Calu3 (cell line): ENCODE measurements around the gene WDR81. TPM values are rescaled to one million over a fixed set of nuclear protein-coding genes. Genes with fewer than 3 reads are reported as not detected.
"Not testable (repeated sequence)": the region's sequence is repeated elsewhere in the genome, so short reads cannot be mapped to it uniquely, and the experiment has no call there.

ENCODE experiments used
- BruUV-seq: library from RNA; stranded (reverse); fragments of 400-500 nt; replicated peaks from 2 replicates; lab custom pipeline; 2021; lab: Mats Ljungman, UMichigan
- CTCF ChIA-PET: fragments of 300-600 bp; sonication (Branson Sonifier 250); formaldehyde crosslinking; loops from one replicate; lab custom pipeline; 2022; ENCODE audit warnings: antibody characterized with exemption; lab: Charles Lee
- DNase-seq: peaks from one replicate; pipeline ENCODE4 v3.0.0; 2022
- H3K27ac Mint-ChIP-seq: one replicate; pipeline ENCODE4 v1.8.0; 2022; ENCODE audit warnings: mixed read lengths; ENCODE audit not compliant: unreplicated experiment
- H3K27me3 Mint-ChIP-seq: one replicate; pipeline ENCODE4 v1.8.0; 2022; ENCODE audit warnings: mixed read lengths; ENCODE audit not compliant: unreplicated experiment
- H3K36me3 Mint-ChIP-seq: one replicate; pipeline ENCODE4 v1.8.0; 2022; ENCODE audit warnings: mild to moderate bottlenecking, moderate library complexity, mixed read lengths; ENCODE audit not compliant: insufficient read depth, unreplicated experiment
- H3K4me1 Mint-ChIP-seq: one replicate; pipeline ENCODE4 v1.8.0; 2022; ENCODE audit warnings: mild to moderate bottlenecking, low read depth, mixed read lengths; ENCODE audit not compliant: unreplicated experiment
- H3K4me3 Mint-ChIP-seq: one replicate; pipeline ENCODE4 v1.8.0; 2022; ENCODE audit warnings: mild to moderate bottlenecking, low read depth, moderate library complexity, mixed read lengths; ENCODE audit not compliant: unreplicated experiment
- H3K9me3 Mint-ChIP-seq: one replicate; pipeline ENCODE4 v1.8.0; 2022; ENCODE audit warnings: low read depth, mixed read lengths; ENCODE audit not compliant: unreplicated experiment
- intact Hi-C: fragments of 100-400 bp; cut with micrococcal nuclease; formaldehyde crosslinking; loops from one replicate; pipeline ENCODE4 v1.10.0; 2022; ENCODE audit not compliant: unreplicated experiment
- total RNA-seq: library from RNA; stranded (reverse); gene quantifications from 2 replicates; pipeline ENCODE4 v1.2.3, GENCODE V29; 2022
- TF ChIP-seq, protein P1 (sequence below): fragments of 200-600 bp; IDR thresholded peaks from one replicate; pipeline ENCODE4 v1.8.0; 2022; ENCODE audit warnings: antibody characterized with exemption; ENCODE audit not compliant: unreplicated experiment

WDR81 gene
- total RNA-seq, 1 experiment from 2014 or later, result 11.2 TPM

DNA sequence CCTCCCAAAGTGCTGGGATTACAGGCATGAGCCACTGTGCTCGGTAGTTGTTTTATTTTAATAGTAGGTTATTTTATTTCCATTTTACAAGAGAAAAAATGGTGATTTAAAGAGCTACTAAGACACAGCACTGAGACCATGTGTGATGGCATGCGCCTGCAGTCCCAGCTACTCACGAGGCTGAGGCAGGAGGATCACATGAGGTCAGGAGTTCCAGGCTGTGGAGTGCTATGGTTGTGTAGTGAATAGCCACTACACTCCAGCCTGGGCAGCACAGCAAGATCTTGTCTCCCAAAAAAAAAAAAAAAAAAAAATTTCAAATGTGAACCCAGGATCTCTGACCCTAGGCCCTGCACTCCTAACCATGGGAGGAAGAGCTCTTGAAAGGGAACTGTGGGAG is 41.1 kb downstream of the WDR81 start:
- Mint-ChIP-seq H3K36me3 (peaks cover 3% of the 10 kb centered on the region), H3K27ac (no peak overlapping the region), H3K9me3 (no peaks in the 10 kb centered on the region), H3K27me3 (no peaks in the 10 kb centered on the region), H3K4me3 (no peak overlapping the region), H3K4me1 (no peaks in the 10 kb centered on the region)
- CTCF ChIA-PET, result interaction anchor here (0.7 to 1.3 kb wide), 2 partner anchors 18 to 35 kb away, joined by 3 to 12 read pairs; no protein-coding TSS in a partner anchor
- DNase-seq, result no peak
- no TSS peak for BruUV-seq
- intact Hi-C loops, result no loop called here
- TF ChIP-seq, protein P1, sequence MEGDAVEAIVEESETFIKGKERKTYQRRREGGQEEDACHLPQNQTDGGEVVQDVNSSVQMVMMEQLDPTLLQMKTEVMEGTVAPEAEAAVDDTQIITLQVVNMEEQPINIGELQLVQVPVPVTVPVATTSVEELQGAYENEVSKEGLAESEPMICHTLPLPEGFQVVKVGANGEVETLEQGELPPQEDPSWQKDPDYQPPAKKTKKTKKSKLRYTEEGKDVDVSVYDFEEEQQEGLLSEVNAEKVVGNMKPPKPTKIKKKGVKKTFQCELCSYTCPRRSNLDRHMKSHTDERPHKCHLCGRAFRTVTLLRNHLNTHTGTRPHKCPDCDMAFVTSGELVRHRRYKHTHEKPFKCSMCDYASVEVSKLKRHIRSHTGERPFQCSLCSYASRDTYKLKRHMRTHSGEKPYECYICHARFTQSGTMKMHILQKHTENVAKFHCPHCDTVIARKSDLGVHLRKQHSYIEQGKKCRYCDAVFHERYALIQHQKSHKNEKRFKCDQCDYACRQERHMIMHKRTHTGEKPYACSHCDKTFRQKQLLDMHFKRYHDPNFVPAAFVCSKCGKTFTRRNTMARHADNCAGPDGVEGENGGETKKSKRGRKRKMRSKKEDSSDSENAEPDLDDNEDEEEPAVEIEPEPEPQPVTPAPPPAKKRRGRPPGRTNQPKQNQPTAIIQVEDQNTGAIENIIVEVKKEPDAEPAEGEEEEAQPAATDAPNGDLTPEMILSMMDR, result no peak

DNA sequence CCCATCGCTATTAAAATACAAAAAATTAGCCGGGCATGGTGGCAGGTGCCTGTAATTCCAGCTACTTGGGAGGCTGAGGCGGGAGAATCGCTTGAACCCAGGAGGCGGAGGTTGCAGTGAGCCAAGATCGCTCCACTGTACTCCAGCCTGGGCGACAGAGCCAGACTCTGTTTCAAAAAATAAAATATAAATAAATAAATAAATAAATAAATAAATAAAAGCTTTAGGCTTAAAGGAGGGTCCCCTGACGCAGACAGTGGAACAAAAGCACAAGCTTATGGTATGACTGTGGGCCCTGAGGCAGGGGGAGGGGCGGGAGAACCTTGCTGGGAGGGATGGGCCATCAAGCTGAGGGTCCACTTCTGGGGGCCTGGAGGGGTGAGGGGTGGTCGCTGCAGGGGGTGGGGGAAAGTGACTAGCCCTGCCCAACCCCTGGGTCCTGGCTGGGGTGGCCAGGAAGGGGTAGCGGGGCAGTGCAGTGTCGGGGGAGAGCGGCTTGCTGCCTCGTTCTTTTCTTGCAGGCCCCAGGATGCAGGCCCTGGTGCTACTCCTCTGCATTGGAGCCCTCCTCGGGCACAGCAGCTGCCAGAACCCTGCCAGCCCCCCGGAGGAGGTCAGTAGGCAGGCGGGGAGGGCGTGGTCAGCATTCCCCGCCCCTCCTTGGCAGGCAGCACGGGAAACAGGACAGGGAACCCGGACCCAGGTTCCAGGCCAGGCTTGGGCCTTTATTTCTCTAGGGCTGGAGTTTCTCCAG is 42.1 kb downstream of the WDR81 start:
- no peak for DNase-seq
- peaks cover 8% of the 10 kb centered on the region for H3K36me3 Mint-ChIP-seq
- TF ChIP-seq, protein P1, result no peak
- H3K9me3 Mint-ChIP-seq, result no peaks in the 10 kb centered on the region
- intact Hi-C loops, result no loop called here
- H3K4me3 Mint-ChIP-seq, result no peak overlapping the region
- no peaks in the 10 kb centered on the region for H3K27me3 Mint-ChIP-seq
- no peaks in the 10 kb centered on the region for H3K4me1 Mint-ChIP-seq
- no peak overlapping the region for H3K27ac Mint-ChIP-seq
- CTCF ChIA-PET, result interaction anchor here (1.3 kb wide), 1 partner anchor 17 kb away, joined by 12 read pairs; no protein-coding TSS in a partner anchor
- BruUV-seq, result no TSS peak

DNA sequence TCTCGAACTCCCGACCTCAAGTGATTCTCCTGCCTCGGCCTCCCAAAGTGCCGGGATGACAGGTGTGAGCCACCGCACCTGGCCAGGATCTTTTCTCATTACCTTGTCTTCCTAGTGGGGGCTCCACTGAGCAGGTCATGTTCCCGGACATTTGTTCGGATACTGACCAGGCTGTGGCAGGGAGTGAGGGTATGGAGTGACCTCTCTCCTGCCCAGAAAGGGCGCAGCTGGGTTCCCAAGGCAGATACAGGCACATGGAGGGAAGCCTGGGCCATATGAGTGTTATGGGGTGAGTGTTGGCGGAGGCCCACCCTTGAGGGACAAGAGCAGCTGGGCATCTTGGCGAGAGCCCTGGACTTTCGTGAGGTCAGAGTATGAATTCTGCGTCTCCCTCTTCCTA is 42.9 kb downstream of the WDR81 start:
- H3K4me1 Mint-ChIP-seq, result no peaks in the 10 kb centered on the region
- TF ChIP-seq, protein P1, result no peak
- DNase-seq, result no peak
- H3K4me3 Mint-ChIP-seq, result no peak overlapping the region
- H3K27me3 Mint-ChIP-seq, result no peaks in the 10 kb centered on the region
- H3K9me3 Mint-ChIP-seq, result no peaks in the 10 kb centered on the region
- intact Hi-C loops, result no loop called here
- CTCF ChIA-PET, result no interaction called here
- no TSS peak for BruUV-seq
- H3K36me3 Mint-ChIP-seq, result peaks cover 9% of the 10 kb centered on the region
- no peak overlapping the region for H3K27ac Mint-ChIP-seq

DNA sequence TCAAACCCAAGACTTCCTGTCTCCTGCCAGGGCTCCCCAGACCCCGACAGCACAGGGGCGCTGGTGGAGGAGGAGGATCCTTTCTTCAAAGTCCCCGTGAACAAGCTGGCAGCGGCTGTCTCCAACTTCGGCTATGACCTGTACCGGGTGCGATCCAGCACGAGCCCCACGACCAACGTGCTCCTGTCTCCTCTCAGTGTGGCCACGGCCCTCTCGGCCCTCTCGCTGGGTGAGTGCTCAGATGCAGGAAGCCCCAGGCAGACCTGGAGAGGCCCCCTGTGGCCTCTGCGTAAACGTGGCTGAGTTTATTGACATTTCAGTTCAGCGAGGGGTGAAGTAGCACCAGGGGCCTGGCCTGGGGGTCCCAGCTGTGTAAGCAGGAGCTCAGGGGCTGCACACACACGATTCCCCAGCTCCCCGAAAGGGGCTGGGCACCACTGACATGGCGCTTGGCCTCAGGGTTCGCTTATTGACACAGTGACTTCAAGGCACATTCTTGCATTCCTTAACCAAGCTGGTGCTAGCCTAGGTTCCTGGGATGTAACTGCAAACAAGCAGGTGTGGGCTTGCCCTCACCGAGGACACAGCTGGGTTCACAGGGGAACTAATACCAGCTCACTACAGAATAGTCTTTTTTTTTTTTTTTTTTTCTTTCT is 45.4 kb downstream of the WDR81 start:
- Mint-ChIP-seq H3K27me3 (no peaks in the 10 kb centered on the region), H3K36me3 (peaks cover 15% of the 10 kb centered on the region), H3K9me3 (no peaks in the 10 kb centered on the region), H3K4me1 (no peaks in the 10 kb centered on the region), H3K4me3 (no peak overlapping the region), H3K27ac (no peak overlapping the region)
- intact Hi-C loops, result no loop called here
- BruUV-seq, result no TSS peak
- no peak for DNase-seq
- TF ChIP-seq, protein P1, result no peak
- CTCF ChIA-PET, result interaction anchor here (0.6 to 1.2 kb wide), 2 partner anchors 10 to 315 kb away, joined by 3 to 5 read pairs; no protein-coding TSS in a partner anchor

DNA sequence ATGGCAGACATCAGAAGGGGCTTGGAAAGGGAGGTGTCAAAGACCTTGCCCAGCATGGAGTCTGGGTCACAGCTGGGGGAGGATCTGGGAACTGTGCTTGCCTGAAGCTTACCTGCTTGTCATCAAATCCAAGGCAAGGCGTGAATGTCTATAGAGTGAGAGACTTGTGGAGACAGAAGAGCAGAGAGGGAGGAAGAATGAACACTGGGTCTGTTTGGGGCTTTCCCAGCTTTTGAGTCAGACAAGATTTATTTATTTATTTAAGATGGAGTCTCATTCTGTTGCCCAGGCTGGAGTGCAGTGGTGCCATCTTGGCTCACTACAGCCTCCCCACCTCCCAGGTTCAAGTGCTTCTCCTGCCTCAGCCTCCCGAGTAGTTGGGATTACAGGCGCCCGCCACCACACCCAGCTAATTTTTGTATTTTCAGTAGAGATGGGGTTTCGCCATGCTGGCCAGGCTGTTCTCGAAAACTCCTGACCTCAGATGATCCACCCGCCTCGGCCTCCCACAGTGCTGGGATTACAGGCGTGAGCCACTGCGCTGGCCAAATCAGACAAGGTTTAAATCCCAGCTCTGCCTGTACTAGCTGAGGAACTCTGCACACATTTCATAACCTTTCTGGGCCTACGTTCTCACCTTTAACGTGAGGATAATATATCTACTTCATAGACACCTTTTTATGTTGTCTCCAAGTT is 48.6 kb downstream of the WDR81 start:
- DNase-seq, CTCF ChIA-PET, H3K27me3 Mint-ChIP-seq, intact Hi-C loops, H3K4me1 Mint-ChIP-seq, BruUV-seq, H3K9me3 Mint-ChIP-seq, H3K4me3 Mint-ChIP-seq, H3K27ac Mint-ChIP-seq: not testable (repeated sequence)
- H3K36me3 Mint-ChIP-seq, result peaks cover 15% of the 10 kb centered on the region
